Spleen (tissue), 11 donors: Measurements from ENCODE around the gene UCN2. TPM values are rescaled to one million over a fixed set of nuclear protein-coding genes. Genes with fewer than 3 reads are reported as not detected.

Source experiments
- DNase-seq: peaks from one replicate; pipeline ENCODE4 v3.0.0-alpha.2; 2020
- H3K27ac ChIP-seq, 8 donors: fragments of 200-600 bp; sonication (generic) in 7 of 8; 1 replicate in 4 of 8; 2 replicates in 4 of 8; pipeline versions ENCODE4 v1.5.0 to v1.8.0; 2016 to 2021; ENCODE audit warnings: inconsistent platforms in 4 of 8, mild to moderate bottlenecking in 4 of 8, moderate library complexity in 1 of 8
- H3K27me3 ChIP-seq, 7 donors: fragments of 200-600 bp; sonication (generic) in 6 of 7; replicated peaks in 1 of 7; 1 replicate in 4 of 7; 2 replicates in 3 of 7; pipeline versions ENCODE4 v1.5.0 to v1.8.0; 2016 to 2021; ENCODE audit warnings: inconsistent platforms in 3 of 7, mild to moderate bottlenecking in 1 of 7
- H3K36me3 ChIP-seq, 6 donors: fragments of 200-600 bp; sonication (generic) in 5 of 6; 1 replicate in 4 of 6; 2 replicates in 2 of 6; pipeline versions ENCODE4 v1.5.0 to v1.8.0; 2016 to 2021; ENCODE audit warnings: inconsistent platforms in 2 of 6
- H3K4me1 ChIP-seq, 6 donors: fragments of 200-600 bp; sonication (generic) in 5 of 6; 1 replicate in 3 of 6; 2 replicates in 3 of 6; pipeline versions ENCODE4 v1.5.0 to v1.8.0; 2016 to 2021; ENCODE audit warnings: inconsistent platforms in 3 of 6
- H3K4me3 ChIP-seq, 8 donors: fragments of 200-600 bp; sonication (generic) in 7 of 8; 1 replicate in 4 of 8; 2 replicates in 4 of 8; pipeline versions ENCODE4 v1.5.0 to v1.8.0; 2016 to 2021; ENCODE audit warnings: inconsistent platforms in 4 of 8, mild to moderate bottlenecking in 4 of 8, moderate library complexity in 2 of 8
- H3K9me3 ChIP-seq, 8 donors: fragments of 200-600 bp; sonication (generic) in 7 of 8; 1 replicate in 4 of 8; 2 replicates in 4 of 8; pipeline versions ENCODE4 v1.5.0 to v1.8.0; 2016 to 2021; ENCODE audit warnings: inconsistent platforms in 4 of 8
- POLR2A ChIP-seq, 3 donors: fragments of 450-650 bp; IDR thresholded peaks; one replicate each; pipeline ENCODE4 v1.5.1; 2017; ENCODE audit warnings: antibody characterized with exemption in 3 of 3, mild to moderate bottlenecking in 1 of 3
- POLR2AphosphoS5 ChIP-seq, 3 donors: sonication (generic); formaldehyde crosslinking; IDR thresholded peaks; one replicate each; pipeline ENCODE4 v1.5.1; 2017; ENCODE audit warnings: antibody characterized with exemption in 3 of 3
- WGBS, 5 donors: extraction: QIAGEN DNeasy Blood & Tissue Kit in 3 of 5; methylation state at CpG; one replicate each; pipeline versions ENCODE4 v1.1.5 to v1.1.7; 2013 to 2018; 5-methylcytosine and 5-hydroxymethylcytosine counted together
- intact Hi-C: fragments of 100-400 bp; cut with DNase I; formaldehyde crosslinking; loops from one replicate; pipeline ENCODE4 v1.15.0; 2023; ENCODE audit warnings: low total_unique reads
- polyA plus RNA-seq, 3 donors: library from polyadenylated mRNA; stranded (reverse); fragments of 200-250 nt; gene quantifications; one replicate each; pipeline ENCODE4 v1.2.1, GENCODE V29; 2013
- total RNA-seq, 7 donors: library from RNA; depleted of rRNA in 3 of 7; stranded (reverse); fragments of >200 nt in 3 of 7; fragmentation: NEBNext Ultra II Directional in 4 of 7; extraction: Animal tissue kit (Norgen Biotek cat#: 25700) in 4 of 7; gene quantifications; one replicate each; pipeline versions ENCODE4 v1.1.0 to v1.2.1, GENCODE V29; 2016 to 2021
- TF ChIP-seq, protein P1 (sequence below), 11 experiments: fragments of 200-600 bp in 7 of 11; fragments of 450-650 bp in 4 of 11; sonication (generic) in 4 of 11; IDR thresholded peaks in 8 of 11; conservative IDR thresholded peaks in 3 of 11; 1 replicate in 7 of 11; 2 replicates in 4 of 11; pipeline versions ENCODE4 v1.4.0 to v1.8.0; 2016 to 2021; ENCODE audit warnings: antibody characterized with exemption in 11 of 11, inconsistent platforms in 4 of 11, mild to moderate bottlenecking in 1 of 11
- donor health status: healthy with polysubstance abuse.
- donor health status: DM: no; HTN: no; CAD: no; lungs with moderate emphysema.
- donor health status: DM: no; HTN: no; CAD: no.
- donor health status: Bipolar disorder and iron deficiency.
- donor health status: healthy.
- donor health status: DM: no; HTN: no; CAD: no.
- donor health status: DM: yes; HTN: yes; CAD: no.

UCN2 gene
- total and polyA plus RNA-seq, 10 donors = 0.20 to 0.61 (median 0.49) TPM; not detected in 2

DNA sequence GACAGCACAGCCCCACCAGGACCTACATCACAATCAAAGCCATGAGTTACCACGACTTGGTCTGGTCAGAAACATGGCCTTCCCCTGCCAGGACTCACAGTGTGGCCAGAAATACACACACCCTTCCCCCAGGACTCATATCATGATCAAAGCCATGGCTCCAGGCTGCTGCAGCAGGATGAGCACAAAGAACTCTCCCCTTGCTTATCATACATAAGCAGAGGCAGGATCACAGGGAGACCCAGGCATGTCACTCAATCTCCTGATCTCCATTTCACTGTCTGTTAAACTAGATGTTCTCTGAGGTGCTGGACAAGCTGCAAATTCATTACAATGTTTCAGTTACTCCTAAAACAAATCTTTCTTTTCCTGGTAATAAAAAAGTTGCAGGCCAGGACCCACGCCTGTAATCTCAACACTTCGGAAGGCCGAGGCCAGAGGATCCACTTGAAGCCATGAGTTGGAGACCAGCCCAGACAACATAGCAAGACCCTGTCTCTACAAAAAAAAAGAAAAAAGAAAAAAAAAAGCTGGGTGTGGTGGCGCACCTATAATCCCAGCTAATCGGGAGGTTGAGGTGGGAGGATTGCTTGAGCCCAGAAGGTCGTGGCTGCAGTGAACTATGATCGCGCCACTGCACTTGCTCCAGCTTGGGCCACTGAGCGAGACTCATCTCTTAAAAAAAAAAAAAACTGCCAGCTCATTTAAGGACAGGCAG is 8.2 kb downstream of the UCN2 start:
- no peaks in the 10 kb centered on the region for H3K9me3 ChIP-seq
- peak overlapping the region in 4 of 8 donors; percentile 54 to 88 (median 61) for H3K4me3 ChIP-seq
- H3K27me3 ChIP-seq = no peaks in the 10 kb centered on the region
- peaks cover 0 to 8% (median 0%) of the 10 kb centered on the region in 6 donors for H3K36me3 ChIP-seq
- peak; percentile 65 for DNase-seq
- TF ChIP-seq, protein P1, sequence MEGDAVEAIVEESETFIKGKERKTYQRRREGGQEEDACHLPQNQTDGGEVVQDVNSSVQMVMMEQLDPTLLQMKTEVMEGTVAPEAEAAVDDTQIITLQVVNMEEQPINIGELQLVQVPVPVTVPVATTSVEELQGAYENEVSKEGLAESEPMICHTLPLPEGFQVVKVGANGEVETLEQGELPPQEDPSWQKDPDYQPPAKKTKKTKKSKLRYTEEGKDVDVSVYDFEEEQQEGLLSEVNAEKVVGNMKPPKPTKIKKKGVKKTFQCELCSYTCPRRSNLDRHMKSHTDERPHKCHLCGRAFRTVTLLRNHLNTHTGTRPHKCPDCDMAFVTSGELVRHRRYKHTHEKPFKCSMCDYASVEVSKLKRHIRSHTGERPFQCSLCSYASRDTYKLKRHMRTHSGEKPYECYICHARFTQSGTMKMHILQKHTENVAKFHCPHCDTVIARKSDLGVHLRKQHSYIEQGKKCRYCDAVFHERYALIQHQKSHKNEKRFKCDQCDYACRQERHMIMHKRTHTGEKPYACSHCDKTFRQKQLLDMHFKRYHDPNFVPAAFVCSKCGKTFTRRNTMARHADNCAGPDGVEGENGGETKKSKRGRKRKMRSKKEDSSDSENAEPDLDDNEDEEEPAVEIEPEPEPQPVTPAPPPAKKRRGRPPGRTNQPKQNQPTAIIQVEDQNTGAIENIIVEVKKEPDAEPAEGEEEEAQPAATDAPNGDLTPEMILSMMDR (IDR thresholded peaks at IDR 0.05 in 8 of 11, conservative IDR thresholded peaks at IDR 0.05 in 3 of 11) = no peak
- TF ChIP-seq POLR2AphosphoS5 (IDR thresholded peaks at IDR 0.05) (no peak), POLR2A (IDR thresholded peaks at IDR 0.05) (no peak)
- intact Hi-C loops = loop anchor here (10.0 kb wide), 1 partner anchor 281 kb away; no protein-coding TSS in a partner anchor
- H3K27ac ChIP-seq = peak overlapping the region in 4 of 8 donors; percentile 48 to 87 (median 75)
- 87 to 94% (median 91%) methylated on average over 10 of the region's 10 CpGs for WGBS, 5 donors
- H3K4me1 ChIP-seq = peaks cover 11 to 88% (median 46%) of the 10 kb centered on the region in 6 donors

DNA sequence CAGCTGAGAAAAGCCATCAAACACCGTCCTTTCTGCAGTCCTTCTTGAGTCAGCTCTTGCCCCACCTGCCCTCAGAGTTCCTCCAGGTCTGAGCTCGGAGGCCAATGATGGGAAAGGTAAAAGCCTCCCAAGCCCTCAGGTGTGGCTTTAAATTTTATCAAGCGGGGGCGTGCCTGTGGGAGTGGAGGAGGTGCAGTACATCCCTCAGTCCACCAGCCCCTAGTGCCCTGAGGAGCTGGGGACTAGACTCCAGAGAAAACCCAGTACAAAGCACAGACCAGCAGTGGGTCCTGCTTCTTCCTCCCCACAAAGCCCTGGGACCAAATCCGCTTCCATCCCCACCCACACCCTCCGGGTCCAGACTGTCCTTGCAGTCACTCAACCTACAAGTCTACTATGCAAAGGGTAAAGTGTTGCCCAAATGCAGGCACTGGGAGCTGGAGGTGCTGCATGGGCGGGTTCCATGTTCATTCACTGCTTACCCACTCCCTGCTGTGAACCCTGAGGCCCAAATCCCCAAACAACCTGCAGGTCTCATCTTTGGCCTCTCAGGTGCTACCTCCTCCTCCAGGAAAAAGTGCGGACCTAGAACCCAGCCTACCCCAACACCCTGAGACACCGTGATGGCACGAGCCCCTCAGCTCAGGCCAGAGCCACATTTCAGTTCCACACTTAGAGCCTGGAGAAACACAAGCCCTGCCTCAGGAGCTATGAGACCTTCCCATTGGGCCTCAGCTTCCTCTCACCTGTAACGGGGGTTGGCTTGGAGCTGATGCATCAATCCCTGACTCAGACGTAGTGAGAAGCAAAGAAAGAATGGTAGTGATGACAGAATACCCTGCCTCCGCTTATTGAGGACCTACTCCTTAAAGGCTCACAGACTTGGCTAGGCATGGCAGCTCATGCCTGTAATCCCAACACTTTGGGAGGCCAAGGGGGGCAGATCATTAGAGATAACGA is 9.4 kb downstream of the UCN2 start:
- 81 to 95% (median 86%) methylated on average over 13 to 14 of the region's 14 CpGs for WGBS, 5 donors
- Histone ChIP-seq H3K27ac (peak overlapping the region in 7 of 8 donors; percentile 34 to 87 (median 64)), H3K4me1 (peaks cover 11 to 88% (median 36%) of the 10 kb centered on the region in 6 donors)

DNA sequence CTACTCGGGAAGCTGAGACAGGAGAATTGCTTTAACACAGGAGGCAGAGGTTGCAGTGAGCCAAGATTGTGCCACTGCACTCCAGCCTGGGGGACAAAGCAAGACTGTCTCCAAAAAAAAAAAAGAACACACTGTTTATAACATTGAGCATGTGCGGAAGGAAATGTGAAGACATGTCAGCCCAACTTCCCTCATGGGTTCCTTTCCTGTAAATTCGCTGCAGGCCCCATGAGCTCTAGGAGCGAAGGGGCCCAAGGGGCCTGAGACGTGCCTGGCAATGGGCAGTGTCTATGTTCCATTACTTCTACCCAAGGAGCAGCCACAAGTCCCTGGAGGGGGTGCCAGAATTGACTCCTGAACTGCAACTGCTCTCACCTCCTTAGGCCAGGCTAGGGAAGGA is 10.2 kb downstream of the UCN2 start:
- Histone ChIP-seq H3K27ac (peak overlapping the region in 6 of 8 donors; percentile 34 to 87 (median 71)), H3K36me3 (peaks cover 0 to 27% (median 0%) of the 10 kb centered on the region in 6 donors), H3K4me1 (peaks cover 9 to 88% (median 35%) of the 10 kb centered on the region in 6 donors), H3K27me3 (no peaks in the 10 kb centered on the region), H3K9me3 (no peaks in the 10 kb centered on the region), H3K4me3 (peak overlapping the region in 2 of 8 donors; percentile 13 to 33)
- WGBS, 5 donors = 45 to 73% (median 68%) methylated on average over 5 of the region's 5 CpGs
- DNase-seq = peak; percentile 70
- TF ChIP-seq POLR2AphosphoS5 (IDR thresholded peaks at IDR 0.05) = peak in 1 of 3 donors; percentile 10
- no peak for TF ChIP-seq POLR2A (IDR thresholded peaks at IDR 0.05)
- TF ChIP-seq, protein P1 (IDR thresholded peaks at IDR 0.05 in 8 of 11, conservative IDR thresholded peaks at IDR 0.05 in 3 of 11) = no peak
- intact Hi-C loops = loop anchor here (5.0 to 10.0 kb wide), 2 partner anchors 91 to 279 kb away; no protein-coding TSS in a partner anchor

More for the DNA sequence above, 9.4 kb downstream of the UCN2 start:
- H3K36me3 ChIP-seq = peaks cover 0 to 20% (median 0%) of the 10 kb centered on the region in 6 donors
- peak; percentile 52 for DNase-seq
- no peaks in the 10 kb centered on the region for H3K27me3 ChIP-seq
- no peaks in the 10 kb centered on the region for H3K9me3 ChIP-seq
- H3K4me3 ChIP-seq = peak overlapping the region in 2 of 8 donors; percentile 13 to 33
- intact Hi-C loops = loop anchor here (5.0 to 10.0 kb wide), 2 partner anchors 92 to 279 kb away; no protein-coding TSS in a partner anchor
- TF ChIP-seq POLR2AphosphoS5 (IDR thresholded peaks at IDR 0.05) = no peak
- TF ChIP-seq, protein P1 (IDR thresholded peaks at IDR 0.05 in 8 of 11, conservative IDR thresholded peaks at IDR 0.05 in 3 of 11) = no peak
- no peak for TF ChIP-seq POLR2A (IDR thresholded peaks at IDR 0.05)
